Mesenchymal stem cell (in vitro differentiated cells and primary cell): ENCODE measurements around the gene SNRNP70.

Source experiments
- DNase-seq: peaks from one replicate; pipeline ENCODE4 v3.0.0-alpha.2; 2013
- H2AFZ ChIP-seq: one replicate; pipeline ENCODE4 v1.6.1; 2013; ENCODE audit warnings: low read depth, mild to moderate bottlenecking, control low read depth, inconsistent platforms, low read length, moderate library complexity
- H2AK5ac ChIP-seq: 2 replicates; pipeline ENCODE4 v1.6.1; 2013; ENCODE audit warnings: low read length, moderate library complexity, mild to moderate bottlenecking, inconsistent platforms; ENCODE audit not compliant: severe bottlenecking
- H2BK120ac ChIP-seq: one replicate; pipeline ENCODE4 v1.6.1; 2013; ENCODE audit warnings: low read depth, mild to moderate bottlenecking, inconsistent platforms, low read length, moderate library complexity
- H2BK12ac ChIP-seq, 2 experiments: one replicate each; pipeline ENCODE4 v1.6.1; 2013; ENCODE audit warnings: inconsistent platforms in 2 of 2, low read length in 2 of 2, mild to moderate bottlenecking in 2 of 2, moderate library complexity in 2 of 2, control low read depth in 1 of 2
- H2BK15ac ChIP-seq: one replicate; pipeline ENCODE4 v1.6.1; 2013; ENCODE audit warnings: mild to moderate bottlenecking, low read depth, inconsistent platforms; ENCODE audit not compliant: poor library complexity, severe bottlenecking
- H2BK5ac ChIP-seq: 2 replicates; pipeline ENCODE4 v1.6.1; 2013; ENCODE audit warnings: low read depth, mild to moderate bottlenecking, low read length, control low read depth, inconsistent platforms; ENCODE audit not compliant: poor library complexity, severe bottlenecking
- H3K14ac ChIP-seq, 2 experiments: one replicate each; pipeline ENCODE4 v1.6.1; 2013; ENCODE audit warnings: inconsistent platforms in 2 of 2, low read length in 2 of 2, control low read depth in 1 of 2, mild to moderate bottlenecking in 1 of 2, moderate library complexity in 1 of 2
- H3K18ac ChIP-seq, 2 experiments: one replicate each; pipeline ENCODE4 v1.6.1; 2013; ENCODE audit warnings: inconsistent platforms in 2 of 2, low read length in 2 of 2, control low read depth in 1 of 2, low read depth in 1 of 2, mild to moderate bottlenecking in 1 of 2
- H3K23ac ChIP-seq, 2 experiments: one replicate each; pipeline ENCODE4 v1.6.1; 2013; ENCODE audit warnings: inconsistent platforms in 2 of 2, low read length in 2 of 2, mild to moderate bottlenecking in 2 of 2, moderate library complexity in 2 of 2, control low read depth in 1 of 2
- H3K27ac ChIP-seq: 2 replicates; pipeline ENCODE4 v1.5.1; 2013; ENCODE audit warnings: mild to moderate bottlenecking, moderate library complexity, low read length, control low read depth, inconsistent platforms; ENCODE audit not compliant: poor library complexity, severe bottlenecking
- H3K27me3 ChIP-seq, 2 experiments: 2 replicates each; pipeline versions ENCODE4 v1.6.1 to v1.7.0; 2013; ENCODE audit warnings: low read length in 2 of 2, mild to moderate bottlenecking in 2 of 2, moderate library complexity in 2 of 2, control low read depth in 1 of 2, inconsistent platforms in 1 of 2; ENCODE audit not compliant: control insufficient read depth in 1 of 2, insufficient read depth in 1 of 2
- H3K36me3 ChIP-seq, 2 experiments: 2 replicates each; pipeline versions ENCODE4 v1.6.1 to v1.7.0; 2013; ENCODE audit warnings: low read length in 2 of 2, control low read depth in 1 of 2, inconsistent platforms in 1 of 2, low read depth in 1 of 2, mild to moderate bottlenecking in 1 of 2; ENCODE audit not compliant: insufficient read depth in 2 of 2, control insufficient read depth in 1 of 2
- H3K4ac ChIP-seq, 2 experiments: one replicate each; pipeline ENCODE4 v1.6.1; 2013; ENCODE audit warnings: inconsistent platforms in 2 of 2, low read length in 2 of 2, mild to moderate bottlenecking in 2 of 2, moderate library complexity in 2 of 2, control low read depth in 1 of 2, low read depth in 1 of 2
- H3K4me1 ChIP-seq: 2 replicates; pipeline ENCODE4 v1.6.1; 2013; ENCODE audit warnings: low read depth, low read length, control low read depth; ENCODE audit not compliant: control insufficient read depth, insufficient read depth
- H3K4me2 ChIP-seq: 2 replicates; pipeline ENCODE4 v1.6.1; 2013; ENCODE audit warnings: low read length, mild to moderate bottlenecking, inconsistent platforms; ENCODE audit not compliant: poor library complexity, severe bottlenecking
- H3K4me3 ChIP-seq, 2 experiments: 2 replicates each; pipeline versions ENCODE4 v1.5.1 to v1.7.0; 2013; ENCODE audit warnings: low read length in 2 of 2, mild to moderate bottlenecking in 2 of 2, control low read depth in 1 of 2, low read depth in 1 of 2; ENCODE audit not compliant: insufficient read depth in 1 of 2
- H3K79me1 ChIP-seq: replicated peaks from 2 replicates; pipeline ENCODE4 v1.6.1; 2013; ENCODE audit warnings: mild to moderate bottlenecking, control low read depth, low read length, inconsistent platforms; ENCODE audit not compliant: poor library complexity, severe bottlenecking
- H3K9ac ChIP-seq: 2 replicates; pipeline ENCODE4 v1.7.0; 2013; ENCODE audit warnings: mild to moderate bottlenecking, low read length, moderate library complexity
- H3K9me3 ChIP-seq: 2 replicates; pipeline ENCODE4 v1.7.0; 2013; ENCODE audit warnings: mild to moderate bottlenecking, low read length; ENCODE audit not compliant: control insufficient read depth
- H4K8ac ChIP-seq: one replicate; pipeline ENCODE4 v1.6.1; 2013; ENCODE audit warnings: inconsistent platforms, mild to moderate bottlenecking, low read length, moderate library complexity
- H4K91ac ChIP-seq: one replicate; pipeline ENCODE4 v1.6.1; 2013; ENCODE audit warnings: mild to moderate bottlenecking, low read length, inconsistent platforms
- WGBS: methylation state at CpG from one replicate; pipeline ENCODE4 v1.1.7; 2013; ENCODE audit warnings: mixed read lengths; 5-methylcytosine and 5-hydroxymethylcytosine counted together

SNRNP70 gene

DNA sequence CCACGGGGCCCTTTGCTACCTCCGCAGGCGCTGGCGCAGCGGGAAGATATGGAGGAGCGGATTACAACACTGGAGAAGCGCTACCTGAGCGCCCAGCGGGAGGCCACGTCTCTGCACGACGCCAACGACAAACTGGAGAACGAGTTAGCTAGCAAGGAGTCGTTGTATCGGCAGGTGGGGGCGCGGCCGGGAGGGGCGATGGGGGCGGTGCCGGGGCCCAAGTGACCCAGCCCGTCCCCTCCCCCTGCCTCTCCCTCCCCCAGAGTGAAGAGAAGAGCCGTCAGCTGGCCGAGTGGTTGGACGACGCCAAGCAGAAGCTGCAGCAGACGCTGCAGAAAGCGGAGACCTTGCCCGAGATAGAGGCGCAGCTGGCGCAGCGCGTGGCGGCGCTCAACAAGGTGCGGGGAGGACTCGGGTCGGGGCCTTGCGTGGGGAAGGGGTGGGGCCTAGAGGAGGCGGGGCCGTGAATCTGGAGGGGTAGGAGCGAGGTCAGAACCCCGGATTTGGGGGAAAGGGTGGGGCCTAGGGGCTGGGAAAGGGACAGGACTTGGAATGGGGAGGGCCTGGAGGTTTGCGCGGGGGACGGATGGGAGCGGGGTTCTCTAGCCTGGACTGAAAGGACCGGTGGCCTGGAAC is 47.8 kb downstream of the SNRNP70 start:
- Histone ChIP-seq H3K4me1 (peaks cover 9% of the 10 kb centered on the region), H2BK5ac (no peak overlapping the region), H3K23ac (no peak overlapping the region), H4K8ac (no peak overlapping the region), H3K36me3 (peaks cover 0 to 8% of the 10 kb centered on the region in 2 experiments), H3K18ac (no peak overlapping the region), H3K9me3 (no peaks in the 10 kb centered on the region), H2AFZ (no peak overlapping the region), H3K27me3 (peaks cover 0 to 30% of the 10 kb centered on the region in 2 experiments), H3K27ac (no peak overlapping the region), H4K91ac (no peak overlapping the region), H3K14ac (no peak overlapping the region), H2BK15ac (no peak overlapping the region), H3K79me1 (peaks cover 2% of the 10 kb centered on the region), H2BK120ac (no peak overlapping the region), H3K9ac (no peak overlapping the region), H2BK12ac (no peak overlapping the region), H3K4me2 (no peak overlapping the region), H2AK5ac (no peak overlapping the region), H3K4me3 (no peak overlapping the region), H3K4ac (no peak overlapping the region)
- WGBS, result 31% methylated on average over 43 of the region's 49 CpGs
- DNase-seq, result no peak

DNA sequence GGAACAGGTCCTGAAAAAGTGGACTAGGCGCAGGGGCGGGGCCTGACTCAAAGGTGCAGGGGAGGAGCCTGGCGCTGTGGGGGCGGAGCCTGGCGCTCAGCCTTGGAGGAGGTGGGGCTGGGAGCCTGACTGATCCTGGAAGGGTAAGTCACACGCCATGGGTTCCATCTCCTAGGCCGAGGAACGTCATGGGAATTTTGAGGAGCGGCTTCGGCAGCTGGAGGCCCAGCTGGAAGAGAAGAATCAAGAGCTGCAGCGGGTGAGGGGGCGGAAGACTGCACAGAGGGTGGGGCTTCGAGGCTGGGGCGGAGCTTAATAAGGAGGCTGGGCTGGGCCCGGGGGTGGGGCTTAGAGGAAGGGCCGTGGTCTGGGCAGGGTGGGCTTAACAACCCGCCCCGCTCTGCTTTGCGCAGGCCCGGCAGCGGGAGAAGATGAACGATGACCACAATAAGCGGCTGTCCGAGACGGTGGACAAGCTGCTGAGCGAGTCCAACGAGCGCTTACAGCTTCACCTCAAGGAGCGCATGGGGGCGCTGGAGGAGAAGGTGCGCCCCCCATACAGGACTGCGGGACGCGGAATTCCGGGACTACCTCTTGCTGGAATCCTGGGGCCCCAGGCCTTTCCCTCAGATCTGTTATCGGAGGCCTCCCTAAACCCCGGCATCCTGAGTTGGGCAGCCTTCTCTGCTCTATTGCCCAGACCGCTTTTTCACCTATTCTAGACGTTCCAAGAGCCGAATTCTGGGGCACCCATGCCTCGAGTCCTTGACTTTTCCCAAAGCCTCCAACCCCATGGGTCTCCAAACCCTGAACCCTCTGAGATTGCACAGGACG is 48.6 kb downstream of the SNRNP70 start:
- Histone ChIP-seq H2AK5ac (no peak overlapping the region), H3K4me2 (no peak overlapping the region), H3K4me1 (peaks cover 7% of the 10 kb centered on the region), H2BK15ac (no peak overlapping the region), H2BK5ac (no peak overlapping the region), H3K14ac (no peak overlapping the region), H3K9me3 (no peaks in the 10 kb centered on the region), H4K8ac (no peak overlapping the region), H3K9ac (no peak overlapping the region), H2BK12ac (no peak overlapping the region), H3K4ac (no peak overlapping the region), H3K79me1 (peaks cover under 1% of the 10 kb centered on the region), H3K27ac (no peak overlapping the region), H3K4me3 (no peak overlapping the region), H3K23ac (no peak overlapping the region), H2AFZ (no peak overlapping the region), H3K36me3 (peaks cover 0 to 8% of the 10 kb centered on the region in 2 experiments), H2BK120ac (no peak overlapping the region), H3K27me3 (peaks cover 0 to 30% of the 10 kb centered on the region in 2 experiments), H4K91ac (no peak overlapping the region), H3K18ac (no peak overlapping the region)
- DNase-seq, result peak; percentile 54
- WGBS, result 75% methylated on average over 42 of the region's 42 CpGs

GRCh38 chr19:49135686-49136085 is 50.4 kb downstream of the SNRNP70 start:
- Histone ChIP-seq H2AK5ac (no peak overlapping the region), H2BK12ac (no peak overlapping the region), H4K8ac (no peak overlapping the region), H3K79me1 (no peaks in the 10 kb centered on the region), H3K4me1 (peaks cover 7% of the 10 kb centered on the region), H3K4me3 (no peak overlapping the region), H4K91ac (no peak overlapping the region), H3K27ac (no peak overlapping the region), H2AFZ (no peak overlapping the region), H3K18ac (no peak overlapping the region), H3K14ac (no peak overlapping the region), H3K9me3 (no peaks in the 10 kb centered on the region), H3K36me3 (peaks cover 0 to 3% of the 10 kb centered on the region in 2 experiments), H3K23ac (peak overlapping the region in 1 of 2 experiments; percentile 59), H3K9ac (no peak overlapping the region), H3K27me3 (peaks cover 0 to 24% of the 10 kb centered on the region in 2 experiments), H2BK15ac (no peak overlapping the region), H3K4ac (no peak overlapping the region), H2BK120ac (no peak overlapping the region), H3K4me2 (no peak overlapping the region), H2BK5ac (no peak overlapping the region)
- DNase-seq, result no peak
- 92% methylated on average over 3 of the region's 5 CpGs for WGBS

GRCh38 chr19:49136771-49137171 is 51.5 kb downstream of the SNRNP70 start:
- Histone ChIP-seq H3K18ac (no peak overlapping the region), H3K9ac (no peak overlapping the region), H2BK15ac (no peak overlapping the region), H3K36me3 (peaks cover 0 to 3% of the 10 kb centered on the region in 2 experiments), H3K79me1 (no peaks in the 10 kb centered on the region), H3K4me3 (no peak overlapping the region), H3K27me3 (peaks cover 0 to 24% of the 10 kb centered on the region in 2 experiments), H2AFZ (no peak overlapping the region), H4K91ac (no peak overlapping the region), H4K8ac (no peak overlapping the region), H3K4ac (no peak overlapping the region), H2BK120ac (no peak overlapping the region), H3K23ac (no peak overlapping the region), H2BK12ac (no peak overlapping the region), H3K4me1 (peaks cover 7% of the 10 kb centered on the region), H3K4me2 (no peak overlapping the region), H3K14ac (no peak overlapping the region), H2BK5ac (no peak overlapping the region), H3K9me3 (no peaks in the 10 kb centered on the region), H3K27ac (no peak overlapping the region), H2AK5ac (no peak overlapping the region)
- DNase-seq, result peak; percentile 24
- 74% methylated on average over 10 of the region's 10 CpGs for WGBS
